Activated T-cell treated with anti-CD3 and anti-CD28 coated beads, Interleukin-2, amount 50 U/mL, for 1 hour (primary cell): ENCODE data around the gene NFE2L1.
"Not testable (repeated sequence)": the region's sequence is repeated elsewhere in the genome, so short reads cannot be mapped to it uniquely, and the experiment has no call there.

Experiments
- DNase-seq: peaks from one replicate; pipeline ENCODE4 v3.0.0-alpha.2; 2020

The NFE2L1 gene

DNA sequence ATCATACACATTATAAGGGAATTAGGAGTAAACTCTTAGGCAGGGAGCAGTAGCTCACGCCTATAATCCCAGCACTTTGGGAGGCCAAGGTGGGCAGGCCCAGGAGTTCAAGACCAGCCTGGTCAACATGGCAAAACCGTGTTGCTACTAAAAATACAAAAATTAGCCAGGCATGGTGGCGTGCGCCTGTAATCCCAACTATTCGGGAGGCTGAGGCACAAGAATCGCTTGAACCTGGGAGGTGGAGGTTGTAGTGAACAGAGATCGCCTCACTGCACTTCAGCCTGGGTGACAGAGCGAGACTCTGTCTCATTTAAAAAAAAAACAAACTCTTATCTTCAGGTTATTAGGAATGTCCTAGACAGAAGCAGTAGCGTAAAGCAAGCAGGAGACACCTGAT is 24.7 kb downstream of the NFE2L1 start:
- not testable (repeated sequence) for DNase-seq

DNA sequence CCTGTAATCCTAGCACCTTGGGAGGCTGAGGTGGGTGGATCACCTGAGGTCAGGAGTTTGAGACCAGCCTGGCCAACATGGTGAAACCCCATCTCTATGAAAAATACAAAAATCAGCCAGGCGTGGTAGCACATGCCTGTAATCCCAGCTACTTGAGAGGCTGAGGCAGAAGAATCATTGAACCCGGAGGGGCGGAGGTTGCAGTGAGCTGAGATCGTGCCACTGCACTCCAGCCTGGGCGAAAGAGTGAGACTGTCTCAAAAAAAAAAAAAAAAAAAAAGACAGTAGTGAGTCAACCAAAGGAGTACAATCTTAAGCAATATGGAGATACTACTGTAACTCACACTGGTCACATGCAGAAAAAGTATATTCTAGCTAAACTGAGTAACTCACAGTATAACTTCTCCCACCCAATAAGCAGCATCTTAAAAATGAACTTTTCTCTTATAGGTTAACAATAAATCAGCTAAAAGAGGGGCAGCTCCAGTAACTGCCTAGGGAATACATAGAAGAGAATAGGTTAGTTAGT is 25.5 kb downstream of the NFE2L1 start:
- DNase-seq = not testable (repeated sequence)

DNA sequence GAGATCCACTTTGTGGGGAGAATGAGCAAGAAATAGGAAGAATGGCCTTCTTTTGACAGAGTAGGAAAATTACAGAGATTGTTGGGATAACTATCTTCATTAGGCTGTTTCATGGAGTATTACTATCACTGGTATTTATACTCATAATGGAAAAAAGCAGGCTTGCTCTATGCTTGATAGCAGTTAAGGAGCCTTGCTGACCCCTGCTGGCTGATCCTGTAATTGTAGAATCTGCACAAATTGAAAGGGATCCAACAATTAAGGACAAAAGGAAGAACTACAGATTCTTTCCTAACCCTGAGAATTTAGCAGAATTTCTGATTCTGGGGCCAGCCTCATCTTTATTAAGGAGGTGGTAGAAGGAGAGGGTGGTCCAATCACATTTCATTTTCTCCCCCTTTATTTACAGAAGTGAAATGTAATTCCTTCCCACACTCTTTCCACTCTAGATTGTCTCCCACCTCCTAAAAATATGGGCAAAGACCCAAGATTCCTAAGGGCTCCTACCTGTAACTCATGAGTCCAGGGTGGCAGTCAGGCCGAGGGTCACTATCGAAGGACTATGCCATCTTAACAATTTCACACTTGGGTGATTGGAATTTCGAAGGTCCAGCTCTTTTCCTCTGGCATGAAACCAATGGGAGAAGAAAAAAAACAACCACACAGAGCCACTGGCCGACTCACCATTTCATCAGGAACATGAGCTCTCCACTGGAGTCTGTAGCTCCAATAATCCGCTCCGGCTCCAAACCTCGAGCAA is 26.3 kb downstream of the NFE2L1 start:
- DNase-seq = peak; percentile 67

DNA sequence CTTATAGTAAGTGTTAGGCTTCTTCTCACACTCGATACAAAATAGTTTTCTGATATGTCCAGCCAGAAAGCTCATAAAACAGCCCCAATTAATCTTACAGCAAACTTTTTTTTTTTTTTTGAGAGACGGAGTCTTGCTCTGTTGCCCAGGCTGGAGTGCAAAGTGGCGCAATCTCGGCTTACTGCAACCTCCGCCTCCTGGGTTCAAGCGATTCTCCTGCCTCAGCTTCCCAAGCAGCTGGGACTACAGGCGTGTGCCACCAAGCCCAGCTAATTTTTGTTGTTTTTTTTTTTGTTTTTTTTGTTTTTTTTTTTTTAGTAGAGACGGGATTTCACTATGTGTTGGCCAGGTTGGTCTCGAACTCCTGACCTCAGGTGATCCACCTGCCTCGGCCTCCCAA is 29.0 kb downstream of the NFE2L1 start:
- DNase-seq = not testable (repeated sequence)

DNA sequence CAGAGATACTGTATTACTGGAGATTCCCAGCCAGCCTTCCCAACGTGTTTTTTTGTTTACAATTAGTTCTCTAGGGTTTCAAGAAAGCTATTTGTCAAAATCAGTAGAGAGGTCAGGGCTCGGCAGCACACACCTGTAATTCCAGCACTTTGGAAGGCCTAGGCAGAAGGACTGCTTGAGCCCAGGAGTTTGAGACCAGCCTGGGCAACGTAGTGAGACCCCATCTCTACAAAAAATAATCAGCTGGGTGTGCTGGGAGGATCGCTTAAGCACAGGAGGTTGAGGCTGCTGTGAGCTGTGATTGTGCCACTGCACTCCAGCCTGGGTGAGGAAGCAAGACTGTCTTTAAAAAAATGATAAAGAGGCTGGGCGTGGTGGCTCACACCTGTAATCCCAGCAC is 33.7 kb downstream of the NFE2L1 start:
- DNase-seq = no peak

DNA sequence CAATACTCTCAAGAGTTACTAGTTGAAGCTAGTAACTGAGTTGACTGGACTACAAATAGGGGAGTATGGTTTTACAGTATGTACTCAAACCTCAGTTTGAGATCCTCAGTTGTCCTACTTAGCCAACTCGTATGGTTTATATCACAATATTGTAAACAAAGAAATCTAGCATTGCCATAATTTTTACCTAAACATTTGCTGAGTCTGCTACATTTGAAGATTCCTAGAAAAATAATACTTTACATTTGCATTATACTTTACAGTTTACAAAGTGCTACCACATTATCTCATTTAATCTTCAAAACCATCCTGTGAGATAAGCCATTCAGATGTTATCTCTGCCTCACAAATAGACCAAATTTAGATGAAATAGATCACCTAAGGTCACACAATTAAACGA is 36.8 kb downstream of the NFE2L1 start:
- no peak for DNase-seq

DNA sequence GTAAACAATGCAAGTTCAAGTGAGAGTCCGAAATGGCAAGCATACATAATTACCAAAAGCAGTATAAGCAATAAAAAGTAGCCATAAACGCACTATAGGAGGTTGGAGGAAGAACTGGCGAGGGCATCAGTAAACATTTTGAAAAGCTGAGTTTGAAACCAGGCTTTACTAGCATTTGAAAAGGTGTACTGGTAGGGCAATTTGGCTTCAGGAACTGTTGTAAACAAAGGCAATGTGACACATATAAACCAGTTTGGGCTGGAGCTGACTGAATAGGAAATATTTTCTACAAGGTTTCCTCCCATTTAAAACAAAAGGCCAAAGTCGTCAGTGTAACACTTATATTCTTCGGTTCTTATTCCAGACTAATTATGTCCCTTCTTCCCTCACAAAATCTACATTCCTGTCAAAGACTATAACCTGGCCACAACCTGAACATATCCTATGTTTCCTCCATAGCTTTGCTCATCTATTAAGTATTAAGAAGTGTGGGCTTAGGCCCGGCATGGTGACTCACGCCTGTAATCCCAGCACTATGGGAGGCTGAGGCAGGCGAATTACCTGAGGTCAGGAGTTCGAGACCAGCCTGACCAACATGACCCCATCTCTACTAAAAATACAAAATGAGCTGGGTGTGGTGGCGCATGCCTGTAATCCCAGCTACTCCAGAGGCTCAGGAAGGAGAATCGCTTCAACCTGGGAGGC is 45.3 kb downstream of the NFE2L1 start:
- DNase-seq = no peak

DNA sequence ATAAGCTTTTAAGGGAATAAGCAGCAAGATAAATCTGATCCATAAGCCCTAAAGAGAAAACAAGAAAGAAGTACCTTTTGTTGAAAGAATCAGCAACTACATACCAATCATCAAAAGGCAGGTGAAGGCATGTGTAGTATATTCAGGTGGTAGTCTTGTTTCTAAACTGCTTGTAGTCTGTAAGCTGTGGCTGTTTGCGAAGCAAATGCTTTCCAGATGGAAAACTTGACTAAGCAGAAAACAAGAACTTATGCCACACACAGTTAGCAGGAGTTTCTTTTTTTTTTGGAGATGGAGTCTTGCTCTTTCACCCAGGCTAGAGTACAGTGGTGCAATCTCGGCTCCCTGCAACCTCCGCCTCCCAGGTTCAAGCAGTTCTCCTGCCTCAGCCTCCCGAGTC is 47.5 kb downstream of the NFE2L1 start:
- DNase-seq = no peak

DNA sequence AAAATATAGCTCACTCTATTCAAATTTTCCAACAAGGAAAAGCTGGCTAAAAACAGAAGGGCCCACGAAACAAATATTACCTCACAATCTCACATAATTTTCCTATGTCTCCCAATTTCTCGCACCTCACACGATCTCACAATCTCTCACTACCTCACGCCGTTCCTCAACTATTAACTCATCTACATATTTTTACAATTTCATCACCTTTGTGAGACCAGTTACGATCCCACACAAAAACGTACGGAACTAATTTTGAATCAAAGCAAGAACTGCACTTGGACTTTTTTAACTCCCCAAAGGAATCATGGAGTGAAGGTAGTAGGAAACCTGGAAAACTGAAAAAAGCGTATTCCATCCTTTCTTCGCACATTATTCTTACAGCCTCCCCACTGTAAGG is 52.0 kb downstream of the NFE2L1 start:
- DNase-seq = no peak

DNA sequence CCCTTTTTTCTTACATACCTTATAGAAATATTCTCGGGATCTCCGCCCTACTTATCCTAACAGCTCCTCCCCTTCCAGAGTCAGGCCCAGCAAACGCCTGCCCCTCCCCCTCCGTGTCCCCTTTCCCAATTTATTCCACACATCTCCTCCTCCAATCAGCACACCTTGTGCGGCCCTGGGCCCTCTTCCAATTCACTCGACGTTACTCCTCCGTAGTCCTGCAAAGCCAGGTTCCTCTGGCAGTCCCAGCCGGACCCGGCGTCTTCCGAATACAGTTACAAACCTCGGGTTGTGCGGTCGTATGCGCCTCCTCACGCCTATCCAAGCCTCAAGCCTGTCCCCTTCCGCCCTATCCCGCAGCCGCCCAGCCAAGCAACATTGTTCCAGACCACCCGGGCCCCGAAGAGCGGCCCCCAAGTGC is 52.4 kb downstream of the NFE2L1 start:
- no peak for DNase-seq

DNA sequence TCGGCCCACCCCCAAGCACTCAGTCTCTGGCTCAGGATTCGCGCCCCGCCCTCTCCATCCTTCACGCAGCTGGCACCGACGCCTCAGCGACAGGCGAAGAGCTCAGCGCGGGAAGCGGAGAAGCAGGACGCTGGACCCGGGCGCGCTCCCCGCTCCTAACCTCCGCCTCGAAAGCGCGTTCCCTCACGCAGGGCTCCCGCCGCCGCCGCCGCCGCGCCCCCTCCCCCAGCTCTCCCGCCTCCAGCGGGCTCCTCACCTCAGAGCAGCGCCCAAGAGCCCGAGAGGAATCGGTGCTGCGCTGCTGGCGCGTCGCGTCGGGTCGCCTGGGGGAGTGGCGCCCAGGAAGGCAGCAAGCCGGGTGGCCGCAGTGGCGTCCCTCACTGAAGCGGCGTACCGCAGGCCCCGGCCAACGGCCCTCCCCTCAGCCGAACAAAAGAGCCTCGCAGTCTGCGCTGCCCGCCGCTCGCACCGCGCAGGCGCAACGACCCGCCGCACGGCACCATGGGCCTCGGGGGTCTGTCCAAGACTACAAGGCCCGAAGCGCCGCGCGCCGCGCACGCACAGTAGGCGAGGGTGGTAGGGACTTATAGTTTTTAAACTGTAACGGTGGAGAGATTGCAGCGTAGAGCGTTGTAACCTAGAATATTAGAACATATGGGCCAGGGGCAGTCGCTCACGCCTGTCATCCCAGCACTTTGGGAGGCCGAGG is 53.0 kb downstream of the NFE2L1 start, which contains the start of gene CBX1:
CBX1 (minus strand) TSS at position 467 of the 709 bp plus-strand sequence. CDS start 24,474 bp downstream, outside the sequence.
- DNase-seq = peak; percentile 93

DNA sequence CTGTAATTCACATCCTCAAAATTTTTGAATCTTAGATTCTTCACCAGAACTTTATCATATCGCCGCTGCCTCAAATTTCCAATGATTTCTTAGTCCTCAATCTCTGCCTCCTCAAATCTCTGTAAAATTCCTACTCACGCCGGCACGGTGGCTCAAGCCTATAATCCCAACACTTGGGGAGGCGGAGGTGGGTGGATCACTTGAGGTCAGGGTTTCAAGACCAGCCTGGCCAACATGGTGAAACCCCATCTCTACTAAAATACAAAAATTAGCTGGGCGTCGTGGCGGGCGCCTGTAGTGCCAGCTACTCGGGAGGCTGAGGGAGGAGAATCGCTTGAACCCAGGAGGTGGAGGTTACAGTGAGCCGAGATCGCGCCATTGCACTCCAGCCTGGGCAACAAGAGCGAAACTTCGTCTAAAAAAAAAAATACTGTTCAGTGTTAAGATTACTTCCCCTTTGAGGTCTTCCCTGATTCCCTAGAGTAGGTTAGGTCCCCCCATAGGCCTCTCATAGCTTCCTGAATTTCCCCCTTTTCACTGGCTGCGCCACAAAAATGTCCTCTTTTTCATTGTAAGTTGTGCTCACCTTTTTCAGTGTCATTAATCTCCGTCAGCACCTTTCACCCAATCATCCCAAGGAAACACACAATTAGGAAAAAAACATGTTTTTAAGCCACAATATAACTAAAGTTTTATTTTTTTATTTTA is 54.0 kb downstream of the NFE2L1 start:
- no peak for DNase-seq

DNA sequence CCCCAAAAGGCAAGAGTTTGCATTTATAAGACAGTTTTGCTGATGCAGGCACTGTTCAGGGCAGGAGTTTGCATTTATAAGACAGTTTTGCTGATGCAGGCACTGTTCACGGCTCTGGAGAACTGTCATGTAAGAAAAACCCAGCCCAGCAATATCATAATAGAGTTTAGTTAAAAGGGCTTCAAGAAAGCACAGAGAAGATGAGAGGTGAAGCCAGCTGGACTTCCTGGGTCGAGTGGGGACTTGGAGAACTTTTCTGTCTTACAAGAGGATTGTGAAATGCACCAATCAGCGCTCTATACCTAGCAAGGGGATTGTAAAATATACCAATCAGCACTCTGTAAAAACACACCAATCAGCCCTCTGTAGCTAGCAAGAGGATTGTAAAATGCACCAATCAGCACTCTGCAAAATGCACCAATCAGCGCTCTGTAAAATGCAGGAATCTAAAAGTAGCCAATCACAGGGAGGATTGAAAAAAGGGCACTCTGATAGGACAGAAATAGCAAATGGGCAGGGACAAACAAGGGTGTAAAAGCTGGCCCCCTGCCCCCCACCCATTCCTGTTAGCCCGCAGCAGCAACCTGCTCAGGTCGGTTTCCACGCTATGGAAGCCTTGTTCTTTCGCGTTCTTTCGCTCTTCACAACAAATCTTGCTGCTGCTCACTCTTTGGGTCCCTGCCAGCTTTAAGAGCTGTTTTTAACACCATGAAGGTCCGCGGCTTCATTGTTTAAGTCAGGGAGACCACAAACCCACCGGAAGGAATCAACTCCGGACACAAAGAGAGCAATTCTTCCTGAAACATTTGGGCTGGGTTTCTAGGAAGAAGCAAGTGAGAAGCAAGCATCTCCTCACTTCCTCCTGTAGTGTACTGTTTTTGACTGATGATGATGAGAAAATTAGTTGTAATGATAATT is 54.9 kb downstream of the NFE2L1 start:
- DNase-seq = no peak

DNA sequence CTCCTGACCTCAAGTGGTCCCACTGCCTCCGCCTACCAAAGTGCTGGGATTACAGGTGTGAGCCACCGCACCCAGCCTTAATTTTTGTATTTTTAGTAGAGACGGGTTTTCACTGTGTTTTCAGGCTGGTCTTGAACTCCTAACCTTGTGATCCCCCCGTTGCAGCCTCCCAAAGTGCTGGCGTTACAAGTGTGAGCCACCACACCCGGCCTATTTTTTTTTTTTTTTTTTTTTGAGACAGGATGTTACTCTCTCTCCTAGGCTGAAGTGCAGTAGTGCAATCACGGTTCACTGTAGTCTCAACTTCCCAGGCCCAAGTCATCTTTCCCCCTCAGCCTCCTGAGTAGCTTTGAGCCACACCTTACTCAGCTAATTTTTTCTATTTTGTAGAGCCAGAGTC is 56.3 kb downstream of the NFE2L1 start:
- no peak for DNase-seq

DNA sequence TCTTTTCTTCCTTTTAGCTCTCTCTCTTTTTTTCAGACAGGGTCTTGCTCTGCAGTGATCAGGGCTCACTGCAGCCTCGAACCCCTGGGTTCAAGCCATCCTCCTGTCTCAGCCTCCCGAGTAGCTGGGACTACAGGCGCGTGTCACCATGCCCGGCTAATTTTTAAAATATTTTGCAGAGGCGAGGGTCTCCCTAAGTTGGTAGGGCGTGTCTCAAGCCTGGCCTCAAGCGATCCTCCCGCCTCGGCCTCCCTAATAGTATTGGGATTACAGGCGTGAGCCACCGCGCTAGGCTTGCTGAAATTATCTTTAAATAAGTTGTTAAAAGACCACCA is 58.6 kb downstream of the NFE2L1 start:
- DNase-seq = no peak

DNA sequence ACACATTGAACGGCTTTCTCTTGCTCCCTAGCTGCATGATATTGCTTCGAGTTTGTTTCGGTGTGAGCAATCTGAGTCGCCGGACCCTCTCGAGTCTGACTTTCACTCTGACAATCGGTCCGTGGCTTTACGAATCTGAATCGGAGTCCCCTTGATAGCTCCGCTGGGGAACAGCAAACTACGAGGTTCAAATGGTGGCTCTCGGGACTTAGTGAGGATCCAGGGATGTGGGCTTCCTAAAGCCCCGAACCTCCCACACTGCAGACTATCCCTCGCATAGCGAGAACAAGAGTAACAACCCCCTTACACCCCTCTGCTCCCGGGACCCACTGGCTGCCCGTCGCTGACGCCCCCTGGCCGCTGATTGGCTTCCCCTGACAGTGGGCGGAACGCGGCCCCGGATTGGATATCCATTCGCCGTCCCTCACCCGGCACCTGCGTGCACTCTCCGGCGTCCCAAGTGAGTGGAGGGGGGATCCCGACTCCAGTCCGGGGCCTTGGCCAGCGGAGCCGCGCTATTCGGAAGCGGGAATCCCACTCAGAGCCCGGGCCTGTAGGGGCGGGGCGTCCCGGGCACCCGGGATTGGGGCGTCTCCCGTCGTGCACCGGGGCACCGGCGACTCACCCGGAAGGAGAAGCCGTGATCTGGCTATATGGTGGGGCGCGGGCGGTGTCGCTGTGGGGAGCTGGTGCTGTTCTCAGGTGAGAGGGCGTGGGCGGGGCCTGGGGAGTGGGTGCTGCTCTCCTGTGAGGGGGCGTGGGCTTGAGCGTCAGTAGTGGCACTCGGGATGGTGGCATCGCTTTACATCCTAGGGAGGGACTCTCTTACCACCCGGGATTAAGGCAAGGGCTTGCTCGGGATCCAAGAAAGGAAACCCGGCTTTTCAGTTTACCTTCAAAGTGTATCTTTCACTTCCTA is 59.2 kb downstream of the NFE2L1 start, which contains the start of gene SNX11:
SNX11 (plus strand) TSS at position 630 of the 919 bp plus-strand sequence. CDS start 4,278 bp downstream, outside the sequence.
- DNase-seq = peak; percentile 93

DNA sequence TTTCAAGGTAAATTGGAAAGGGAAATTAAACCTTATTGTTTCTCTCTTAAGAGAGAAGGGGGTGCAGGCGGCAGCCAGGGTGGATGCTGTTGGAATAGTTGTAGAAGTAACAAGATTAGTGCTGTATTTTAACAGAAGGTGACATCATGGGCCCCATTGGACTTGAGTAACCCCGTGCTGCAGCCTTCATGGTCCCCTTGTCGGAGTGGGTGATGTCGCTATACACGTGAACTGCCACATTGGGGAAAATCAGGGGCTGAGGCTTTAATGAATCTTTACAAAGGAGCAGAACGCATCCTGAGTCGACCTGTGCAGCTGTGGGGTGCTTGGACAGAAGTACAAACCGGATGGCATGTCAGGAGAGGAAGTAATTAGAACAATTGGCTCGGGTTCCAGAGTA is 62.6 kb downstream of the NFE2L1 start:
- no peak for DNase-seq
